HG03103 (cell line): ENCODE measurements around the gene EMC10.

Source experiments
- ATAC-seq: cut with Tn5 transposase; IDR thresholded peaks from one replicate; pipeline ENCODE4 v1.9.1; 2021; ENCODE audit warnings: low read depth; ENCODE audit not compliant: unreplicated experiment

The EMC10 gene

GRCh38 chr19:50494186-50495019, 18.1 kb downstream of the EMC10 start:
- no peak for ATAC-seq

GRCh38 chr19:50495020-50495531, 18.8 kb downstream of the EMC10 start:
- no peak for ATAC-seq

DNA sequence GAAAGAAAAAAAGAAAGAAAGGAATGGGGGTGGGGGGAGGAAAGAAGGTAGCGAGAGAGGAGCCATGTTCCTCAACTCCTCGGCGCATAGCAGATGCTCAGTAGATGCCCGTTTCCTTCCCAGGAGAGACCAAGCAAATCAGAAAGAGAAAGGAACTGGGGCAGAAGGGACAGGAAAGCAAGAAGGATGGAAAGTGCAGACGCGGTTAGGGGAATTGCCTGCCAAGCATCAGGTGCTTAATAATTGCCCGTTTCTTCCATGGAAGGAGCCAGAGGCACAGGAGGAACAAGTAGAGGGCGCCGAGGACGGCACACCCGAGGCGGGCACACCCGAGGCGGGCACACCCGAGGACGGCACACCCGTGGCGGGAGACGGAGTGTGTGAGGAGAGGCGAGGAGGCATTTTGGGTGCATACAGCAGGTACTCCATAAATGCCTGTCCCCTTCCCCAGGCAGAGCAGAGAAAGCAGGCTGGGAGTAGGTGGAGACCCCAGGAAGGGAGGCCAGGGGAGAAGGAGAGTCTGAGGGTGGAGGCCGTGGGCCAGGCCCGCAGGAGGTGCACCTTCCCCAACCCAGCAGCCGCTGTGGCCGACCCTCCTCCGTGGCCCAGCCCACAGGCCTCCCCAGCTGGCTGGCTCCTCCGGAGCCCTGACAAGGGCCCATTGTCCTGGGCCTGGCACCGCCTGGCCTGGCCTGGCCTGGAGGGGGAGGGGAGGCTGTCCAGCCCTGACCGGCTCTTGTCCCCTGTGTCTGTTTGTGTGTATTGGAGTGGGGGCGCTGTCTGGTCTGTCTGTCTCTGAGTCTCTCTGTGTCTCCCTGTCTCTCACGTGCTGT, 20.1 kb downstream of the EMC10 start:
- ATAC-seq, result no peak

- ATAC-seq, result no peak
Observed at GRCh38 chr19:50497022-50497405, 20.7 kb downstream of the EMC10 start.

- ATAC-seq, result no peak
Observed at GRCh38 chr19:50498219-50499056, 22.1 kb downstream of the EMC10 start.

GRCh38 chr19:50500060-50500752, 23.9 kb downstream of the EMC10 start:
- ATAC-seq, result no peak

DNA sequence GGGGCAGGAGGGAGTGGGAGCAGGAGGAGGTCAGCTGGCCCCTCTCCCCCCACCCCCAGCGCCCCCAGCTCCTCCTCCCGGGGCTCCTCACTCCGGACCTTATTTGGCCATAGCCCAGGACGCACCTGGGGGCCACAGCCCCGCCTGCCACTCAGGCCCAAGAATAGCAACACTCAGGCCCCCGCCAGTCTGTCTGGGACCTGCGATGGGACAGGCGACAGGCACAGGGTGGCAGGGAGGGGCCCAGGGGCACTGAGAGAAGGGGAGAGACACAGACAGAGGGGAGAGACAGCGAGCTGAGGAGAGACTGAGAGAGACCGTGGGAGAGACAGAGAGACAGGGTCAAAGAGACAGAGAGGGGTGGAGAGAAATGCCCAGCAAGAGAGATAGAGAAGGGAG, 24.4 kb downstream of the EMC10 start:
- ATAC-seq, result no peak

DNA sequence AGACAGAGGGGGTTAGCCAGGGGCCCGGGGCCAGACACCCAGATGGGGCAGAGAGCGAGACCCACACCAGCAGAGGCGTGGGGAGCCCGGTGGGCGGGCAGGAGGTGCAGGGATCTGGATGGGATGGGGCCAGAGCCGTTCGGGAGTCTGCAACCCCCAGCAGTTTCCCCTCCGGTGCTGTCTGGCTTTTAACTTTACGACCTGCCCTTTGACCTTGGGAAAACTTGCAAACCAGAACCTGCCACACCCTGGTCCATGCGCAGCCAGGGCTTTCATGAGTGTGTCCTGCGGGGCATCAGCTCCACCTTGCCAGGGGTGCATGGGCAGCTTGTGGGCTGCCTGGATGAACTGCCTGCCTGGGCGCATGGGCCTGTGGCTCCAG, 24.9 kb downstream of the EMC10 start:
- no peak for ATAC-seq

DNA sequence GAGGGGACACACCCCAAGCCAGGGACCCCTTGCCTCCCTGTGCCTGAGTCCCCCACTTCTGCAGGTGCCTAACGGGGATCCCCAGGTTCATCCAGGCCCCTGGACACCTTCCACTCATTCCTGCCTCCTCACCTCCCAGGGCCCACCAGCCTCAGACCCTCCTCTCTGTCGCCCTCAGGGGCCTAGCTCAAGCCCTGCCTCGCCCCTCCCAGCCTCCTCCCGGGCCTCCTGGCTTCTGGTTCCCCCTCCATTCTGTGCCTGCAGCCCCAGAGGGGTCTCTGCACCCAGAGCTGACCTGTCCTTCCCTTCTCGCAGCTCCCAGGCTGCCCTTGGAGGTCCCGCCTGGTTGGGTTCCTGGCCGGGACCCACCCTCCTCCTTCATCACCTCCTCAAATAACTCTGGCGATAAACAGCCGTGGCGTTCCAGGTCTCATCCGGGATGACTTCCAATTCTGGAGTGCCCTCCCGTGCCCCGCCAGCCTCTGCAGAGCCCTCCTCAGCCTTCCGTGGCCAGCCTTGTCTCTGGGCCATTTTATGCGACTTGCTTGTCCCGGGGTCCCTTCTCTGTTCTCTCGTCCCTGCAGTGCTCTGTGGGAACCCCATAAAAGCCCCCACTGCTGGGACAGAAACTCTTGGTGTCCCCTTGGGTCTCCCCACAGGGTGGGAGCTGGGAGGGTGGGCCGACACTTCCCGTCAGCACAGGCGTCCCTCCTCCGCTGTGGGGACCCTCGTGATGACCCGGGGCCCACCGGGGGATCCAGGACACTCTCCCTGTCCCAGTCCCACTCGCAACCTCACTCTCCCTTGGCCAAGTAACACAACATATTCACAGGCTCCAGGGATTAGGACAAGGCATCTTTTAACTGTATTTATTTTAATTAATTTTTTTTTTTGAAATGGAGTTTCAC, 25.5 kb downstream of the EMC10 start:
- no peak for ATAC-seq

DNA sequence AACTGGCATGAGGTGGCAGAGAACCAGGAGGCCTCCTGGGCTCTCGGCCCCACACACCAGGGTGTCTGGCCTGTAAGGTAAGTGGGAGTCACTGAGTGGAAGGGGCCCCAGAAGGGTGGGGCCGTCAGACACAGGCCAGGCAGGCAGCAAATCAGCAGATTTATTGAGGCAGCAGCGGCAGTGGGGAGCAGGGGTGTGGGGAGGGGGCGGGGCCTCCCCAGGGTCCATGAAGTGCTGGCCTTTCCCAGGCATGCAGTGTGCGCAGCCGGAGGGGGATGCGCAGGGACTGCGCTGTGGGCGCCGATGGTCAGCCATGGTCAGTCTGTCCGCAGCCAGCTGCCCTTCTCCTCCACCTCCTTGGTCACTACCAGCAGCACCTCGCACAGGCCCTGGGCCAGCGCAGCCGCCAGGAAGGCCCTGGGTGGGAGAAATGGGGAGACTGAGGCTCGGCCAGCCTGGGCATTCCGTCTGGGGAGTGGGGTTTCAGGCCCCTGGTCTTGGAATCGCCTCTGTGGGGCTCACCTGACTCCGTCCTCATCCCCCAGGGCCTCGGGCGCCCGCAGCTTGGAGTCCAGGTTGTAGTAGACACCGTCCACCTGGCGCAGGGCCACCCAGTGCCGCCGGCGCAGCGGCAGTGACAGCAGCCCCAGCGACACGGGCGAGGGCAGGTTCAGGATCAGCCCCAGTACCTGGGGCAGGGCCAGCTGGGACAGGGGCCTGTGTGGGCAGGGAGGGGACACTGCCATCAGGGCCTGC, 29.7 kb downstream of the EMC10 start:
- ATAC-seq, result no peak

- no peak for ATAC-seq
Observed at GRCh38 chr19:50506700-50507099, 30.4 kb downstream of the EMC10 start.

- ATAC-seq, result no peak
Observed at GRCh38 chr19:50507376-50507775, 31.1 kb downstream of the EMC10 start.

GRCh38 chr19:50508843-50509190, 32.5 kb downstream of the EMC10 start:
- no peak for ATAC-seq

DNA sequence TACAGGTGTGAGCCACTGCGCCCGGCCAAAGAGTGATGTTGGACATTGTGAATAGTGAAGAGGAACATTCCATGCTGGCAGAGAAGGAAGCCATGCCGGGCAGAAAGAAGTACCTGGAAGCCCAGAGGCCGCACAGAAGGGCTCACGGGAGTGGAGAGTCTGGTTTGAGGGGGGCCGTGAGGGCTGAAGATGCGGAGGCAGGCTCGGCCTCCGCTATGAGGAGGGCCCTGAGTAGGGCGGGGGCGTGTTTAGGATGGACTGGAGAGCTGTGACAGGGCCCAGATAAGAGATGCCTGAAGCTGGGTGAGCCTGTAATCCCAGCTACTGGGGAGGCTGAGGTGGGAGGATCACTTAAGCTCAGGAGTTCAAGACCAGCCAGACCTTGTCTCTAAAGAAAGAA, 33.1 kb downstream of the EMC10 start:
- no peak for ATAC-seq

DNA sequence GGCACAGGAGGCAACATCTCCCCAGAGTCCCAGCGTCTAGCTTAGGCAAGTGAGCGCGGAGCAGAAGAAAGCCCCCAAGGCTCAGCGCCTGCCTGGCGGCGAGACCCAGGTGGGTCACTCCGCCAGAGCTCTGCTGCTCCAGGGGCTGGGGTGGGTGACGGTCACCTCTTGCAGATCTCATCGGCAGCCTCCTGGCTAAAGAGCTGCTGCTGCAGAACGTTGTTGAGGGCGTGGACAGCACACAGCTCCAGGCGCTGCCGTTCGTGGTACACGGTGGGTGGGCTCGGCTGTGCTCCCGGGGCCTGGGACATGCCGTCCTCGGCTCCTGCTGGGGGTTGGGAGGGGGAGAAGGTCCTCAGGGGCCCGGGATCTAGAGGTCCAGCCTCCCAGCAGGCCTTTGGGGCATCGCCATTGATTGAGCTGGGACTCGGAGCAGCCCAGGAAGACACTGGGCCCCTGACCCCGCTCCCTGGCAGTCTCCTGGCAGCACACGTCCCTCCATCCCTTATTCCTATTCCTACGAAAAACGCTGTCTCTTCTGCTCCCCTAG, 33.9 kb downstream of the EMC10 start:
- no peak for ATAC-seq

DNA sequence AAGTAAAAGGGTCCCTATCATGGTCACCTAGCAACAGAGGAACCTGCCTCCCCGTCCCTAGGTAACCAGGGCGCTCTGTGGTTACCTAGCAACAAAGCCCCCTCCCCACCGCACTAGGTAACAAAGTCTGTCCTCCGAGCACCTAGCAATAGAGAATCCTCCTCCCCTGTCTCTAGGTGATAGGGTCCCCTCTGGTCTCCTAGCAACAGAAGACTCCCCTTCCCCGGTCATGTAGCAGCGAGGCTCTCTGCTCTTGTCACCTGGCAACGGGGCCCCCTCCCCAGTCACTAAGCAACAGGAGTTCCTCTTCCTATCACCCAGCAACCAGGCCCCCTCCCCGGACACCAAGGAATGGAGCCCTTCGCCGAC, 34.4 kb downstream of the EMC10 start:
- no peak for ATAC-seq

GRCh38 chr19:50511069-50511822, 34.9 kb downstream of the EMC10 start, which contains the start of gene JOSD2:
Gene JOSD2, minus strand, starts transcription at chr19:50511191. Its CDS starts 760 bp downstream, at chr19:50510431.
- ATAC-seq, result peak; percentile 76
